Peyer's patch (tissue), 4 donors: ENCODE measurements around the gene PRSS21.

ENCODE experiments used
- POLR2A ChIP-seq, 2 donors: fragments of 450-650 bp; IDR thresholded peaks; one replicate each; pipeline ENCODE4 v1.5.1; 2017; ENCODE audit warnings: antibody characterized with exemption in 2 of 2, mild to moderate bottlenecking in 2 of 2, moderate library complexity in 2 of 2
- TF ChIP-seq, protein P1 (sequence below), 6 experiments: fragments of 450-650 bp in 4 of 6; fragments of 200-600 bp in 2 of 6; sonication (generic) in 1 of 6; IDR thresholded peaks; one replicate each; pipeline ENCODE4 v1.5.1; 2017 to 2019; ENCODE audit warnings: antibody characterized with exemption in 6 of 6, mild to moderate bottlenecking in 3 of 6, moderate library complexity in 1 of 6

DNA sequence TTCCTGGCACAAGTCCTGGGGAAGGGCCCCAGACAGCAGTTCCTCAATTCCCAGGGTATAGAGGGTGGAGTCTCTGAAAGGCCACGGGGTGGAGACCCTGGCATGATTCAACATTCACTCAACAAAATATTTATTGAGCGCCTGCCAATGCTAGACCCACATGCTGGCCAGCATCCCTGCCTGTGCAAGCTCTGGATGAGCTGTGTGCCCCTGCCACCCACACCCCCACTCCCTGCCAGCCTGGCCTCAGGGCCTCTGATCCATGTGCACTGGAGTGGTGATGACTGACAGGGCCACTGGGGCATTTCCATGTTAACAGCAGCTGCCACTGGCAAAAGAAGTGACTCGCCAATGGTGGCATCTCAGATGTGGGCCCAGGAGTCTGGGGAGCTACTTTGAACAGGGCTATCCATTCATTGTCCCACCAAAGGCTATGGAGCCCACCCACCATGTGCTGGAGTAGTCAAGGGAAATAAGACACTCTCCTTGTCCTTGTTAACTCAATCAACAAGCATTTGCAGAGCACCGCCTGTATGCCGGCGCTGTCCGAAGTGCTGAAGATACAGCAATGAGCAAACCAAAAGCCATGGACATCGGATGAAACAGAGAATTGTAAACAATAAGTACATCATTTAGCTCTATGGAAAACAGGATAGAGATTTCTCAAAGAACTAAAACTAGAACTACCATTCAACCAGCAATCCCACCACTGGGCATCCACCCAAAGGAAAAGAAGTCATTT, 44.0 kb downstream of the PRSS21 start:
- TF ChIP-seq POLR2A (IDR thresholded peaks at IDR 0.05) = no peak
- TF ChIP-seq, protein P1, sequence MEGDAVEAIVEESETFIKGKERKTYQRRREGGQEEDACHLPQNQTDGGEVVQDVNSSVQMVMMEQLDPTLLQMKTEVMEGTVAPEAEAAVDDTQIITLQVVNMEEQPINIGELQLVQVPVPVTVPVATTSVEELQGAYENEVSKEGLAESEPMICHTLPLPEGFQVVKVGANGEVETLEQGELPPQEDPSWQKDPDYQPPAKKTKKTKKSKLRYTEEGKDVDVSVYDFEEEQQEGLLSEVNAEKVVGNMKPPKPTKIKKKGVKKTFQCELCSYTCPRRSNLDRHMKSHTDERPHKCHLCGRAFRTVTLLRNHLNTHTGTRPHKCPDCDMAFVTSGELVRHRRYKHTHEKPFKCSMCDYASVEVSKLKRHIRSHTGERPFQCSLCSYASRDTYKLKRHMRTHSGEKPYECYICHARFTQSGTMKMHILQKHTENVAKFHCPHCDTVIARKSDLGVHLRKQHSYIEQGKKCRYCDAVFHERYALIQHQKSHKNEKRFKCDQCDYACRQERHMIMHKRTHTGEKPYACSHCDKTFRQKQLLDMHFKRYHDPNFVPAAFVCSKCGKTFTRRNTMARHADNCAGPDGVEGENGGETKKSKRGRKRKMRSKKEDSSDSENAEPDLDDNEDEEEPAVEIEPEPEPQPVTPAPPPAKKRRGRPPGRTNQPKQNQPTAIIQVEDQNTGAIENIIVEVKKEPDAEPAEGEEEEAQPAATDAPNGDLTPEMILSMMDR (IDR thresholded peaks at IDR 0.05) = no peak
